SJSA1 (cell line): ENCODE data around the gene PNMT. TPM values are rescaled to one million over a fixed set of nuclear protein-coding genes. Genes with fewer than 3 reads are reported as not detected.
"Not testable (repeated sequence)": the region's sequence is repeated elsewhere in the genome, so short reads cannot be mapped to it uniquely, and the experiment has no call there.

Source experiments
- DNase-seq, 2 experiments: peaks; one replicate each; pipeline ENCODE4 v3.0.0-alpha.2; 2015 to 2020; ENCODE audit warnings: low spot score in 2 of 2, low read depth in 1 of 2
- H3K27ac ChIP-seq: fragments of 250-450 bp; sonication (Bioruptor Pico); 2 replicates; pipeline ENCODE4 v1.5.1; 2020; ENCODE audit warnings: mild to moderate bottlenecking, moderate library complexity
- H3K27me3 ChIP-seq: fragments of 250-450 bp; sonication (Bioruptor Pico); replicated peaks from 2 replicates; pipeline ENCODE4 v1.5.1; 2020; ENCODE audit warnings: mild to moderate bottlenecking, moderate library complexity
- H3K36me3 ChIP-seq: fragments of 250-450 bp; sonication (Bioruptor Pico); 2 replicates; pipeline ENCODE4 v1.5.1; 2020; ENCODE audit warnings: mild to moderate bottlenecking
- H3K4me1 ChIP-seq: fragments of 250-450 bp; sonication (Bioruptor Pico); replicated peaks from 2 replicates; pipeline ENCODE4 v1.6.1; 2021; ENCODE audit warnings: mild to moderate bottlenecking
- H3K4me3 ChIP-seq: fragments of 250-450 bp; sonication (Bioruptor Pico); 2 replicates; pipeline ENCODE4 v1.5.1; 2020; ENCODE audit warnings: mild to moderate bottlenecking
- H3K9me3 ChIP-seq: fragments of 250-450 bp; sonication (Bioruptor Pico); replicated peaks from 2 replicates; pipeline ENCODE4 v1.5.1; 2020; ENCODE audit warnings: mild to moderate bottlenecking
- total RNA-seq: library from RNA; depleted of rRNA; stranded (reverse); fragments of >200 nt; shearing (Covaris generic); gene quantifications from 2 replicates; pipeline ENCODE4 v1.2.3, GENCODE V29; 2014

PNMT gene
- total RNA-seq, 1 experiment from 2014 or later = not detected

- H3K27ac ChIP-seq = no peak overlapping the region
- H3K4me1 ChIP-seq = peaks cover 18% of the 10 kb centered on the region
- H3K36me3 ChIP-seq = peaks cover 18% of the 10 kb centered on the region
- no peaks in the 10 kb centered on the region for H3K9me3 ChIP-seq
- no peak for DNase-seq
- H3K4me3 ChIP-seq = no peak overlapping the region
- no peaks in the 10 kb centered on the region for H3K27me3 ChIP-seq
These were observed 34.9 kb downstream of the PNMT start for GRCh38 chr17:39702901-39703893.

GRCh38 chr17:39703913-39704312 is 35.7 kb downstream of the PNMT start:
- H3K4me3 ChIP-seq = no peak overlapping the region
- H3K27me3 ChIP-seq = no peaks in the 10 kb centered on the region
- H3K4me1 ChIP-seq = peaks cover 18% of the 10 kb centered on the region
- DNase-seq = no peak
- H3K27ac ChIP-seq = no peak overlapping the region
- H3K36me3 ChIP-seq = peaks cover 25% of the 10 kb centered on the region
- no peaks in the 10 kb centered on the region for H3K9me3 ChIP-seq

DNA sequence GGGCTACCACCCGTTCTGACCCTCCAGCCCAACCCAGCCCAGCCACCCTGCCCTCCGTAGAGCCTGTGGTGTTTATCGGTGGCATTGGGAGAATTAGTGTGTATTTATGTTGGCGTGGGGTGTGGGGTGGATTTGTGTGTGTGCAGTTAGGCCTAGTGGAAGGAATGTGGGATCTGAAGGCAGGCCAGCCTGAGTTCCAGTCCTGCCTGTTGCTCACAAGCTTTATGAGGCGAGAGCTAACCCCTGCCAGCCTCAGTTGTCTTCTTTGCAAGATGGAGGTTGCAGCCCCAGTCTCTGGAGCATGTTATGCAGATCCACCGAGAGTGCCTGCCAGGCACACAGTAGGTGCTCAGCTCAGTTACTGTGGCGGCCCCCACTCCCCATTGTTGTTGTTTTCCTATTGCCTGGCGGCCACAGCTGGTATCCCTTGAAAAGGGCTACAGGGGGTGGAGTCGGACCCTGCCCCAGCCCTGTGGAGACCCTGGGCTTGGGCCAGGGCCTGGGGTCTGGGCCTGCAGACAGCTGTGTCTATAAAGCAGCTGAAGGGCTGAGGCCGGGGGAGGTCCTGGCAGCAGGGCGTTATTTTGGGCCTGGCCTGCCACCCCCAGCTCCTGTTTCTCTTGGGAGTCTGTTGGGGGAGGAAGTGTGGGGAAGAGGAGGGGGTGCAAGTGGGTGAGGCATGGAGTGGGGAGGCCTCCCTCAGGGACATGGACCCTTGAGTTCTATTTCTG is 36.7 kb downstream of the PNMT start:
- no peak for DNase-seq
- no peak overlapping the region for H3K27ac ChIP-seq

DNA sequence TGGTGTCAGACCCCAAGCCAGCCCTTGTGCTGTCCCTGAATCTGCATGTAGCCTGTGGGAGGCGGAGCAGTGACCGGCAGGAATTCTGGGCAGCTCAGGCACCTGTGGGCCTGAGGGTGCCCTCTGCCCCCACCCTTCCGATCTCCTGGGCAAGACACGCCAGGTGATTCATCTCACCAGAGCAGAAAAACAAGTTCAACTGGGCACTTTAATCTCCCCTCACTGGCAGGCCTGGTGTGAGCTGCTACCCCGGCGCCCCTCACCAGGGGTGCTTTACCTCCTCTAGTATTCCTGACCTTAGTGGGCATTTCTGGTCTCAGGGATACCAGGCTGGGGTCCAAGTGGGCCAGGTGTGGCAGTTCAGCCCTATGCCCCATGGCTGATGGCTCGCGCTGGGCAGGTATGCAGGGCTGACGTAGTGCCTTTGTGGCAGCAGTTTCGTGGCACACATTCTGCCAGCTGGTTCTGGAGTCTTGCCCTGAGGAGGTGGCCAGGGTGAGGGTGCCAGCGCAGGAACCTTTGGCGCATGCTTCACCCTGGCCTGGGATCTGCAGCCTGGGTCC is 37.6 kb downstream of the PNMT start:
- H3K4me1 ChIP-seq = peaks cover 10% of the 10 kb centered on the region
- H3K27me3 ChIP-seq = no peaks in the 10 kb centered on the region
- no peaks in the 10 kb centered on the region for H3K9me3 ChIP-seq
- no peak overlapping the region for H3K27ac ChIP-seq
- DNase-seq = no peak
- peaks cover 41% of the 10 kb centered on the region for H3K36me3 ChIP-seq
- no peak overlapping the region for H3K4me3 ChIP-seq

More for the DNA sequence above, 36.7 kb downstream of the PNMT start:
- no peak overlapping the region for H3K4me3 ChIP-seq
- peaks cover 36% of the 10 kb centered on the region for H3K36me3 ChIP-seq
- H3K9me3 ChIP-seq = no peaks in the 10 kb centered on the region
- H3K27me3 ChIP-seq = no peaks in the 10 kb centered on the region
- peaks cover 10% of the 10 kb centered on the region for H3K4me1 ChIP-seq

DNA sequence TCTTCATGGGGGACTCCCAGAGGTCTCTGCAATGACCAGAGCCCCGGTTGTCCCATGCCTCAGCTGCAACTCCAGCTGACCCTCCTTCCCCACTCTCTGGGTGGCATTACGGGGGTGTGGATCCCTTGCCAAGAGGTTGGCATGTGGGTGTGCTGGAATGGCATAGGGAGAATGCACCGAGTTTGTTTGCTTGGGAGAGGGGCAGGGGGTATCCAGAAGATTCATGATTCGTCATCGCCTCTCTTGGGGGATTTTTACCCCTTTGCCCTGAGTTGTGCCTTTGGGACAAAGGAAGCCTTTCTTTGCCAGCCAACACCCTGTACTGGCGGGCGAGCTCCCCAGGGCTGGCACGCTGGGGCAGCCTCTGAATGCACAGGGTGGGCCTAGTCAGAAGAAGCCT is 38.1 kb downstream of the PNMT start:
- no peak overlapping the region for H3K27ac ChIP-seq
- no peak overlapping the region for H3K4me3 ChIP-seq
- peaks cover 6% of the 10 kb centered on the region for H3K4me1 ChIP-seq
- DNase-seq = no peak
- peaks cover 42% of the 10 kb centered on the region for H3K36me3 ChIP-seq
- H3K27me3 ChIP-seq = no peaks in the 10 kb centered on the region
- H3K9me3 ChIP-seq = no peaks in the 10 kb centered on the region

DNA sequence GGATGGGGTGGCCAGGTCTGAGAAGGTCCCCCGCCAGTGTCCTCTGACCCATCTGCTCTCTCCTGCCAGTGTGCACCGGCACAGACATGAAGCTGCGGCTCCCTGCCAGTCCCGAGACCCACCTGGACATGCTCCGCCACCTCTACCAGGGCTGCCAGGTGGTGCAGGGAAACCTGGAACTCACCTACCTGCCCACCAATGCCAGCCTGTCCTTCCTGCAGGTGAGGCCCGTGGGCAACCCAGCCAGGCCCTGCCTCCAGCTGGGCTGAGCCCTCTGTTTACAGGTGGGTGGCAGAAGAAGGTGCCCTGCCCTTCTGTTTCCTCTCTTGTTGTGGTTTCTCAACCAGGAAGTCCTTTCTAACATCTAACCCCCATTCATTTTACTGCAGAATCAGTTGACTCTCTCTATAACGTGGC is 38.7 kb downstream of the PNMT start:
- no peak for DNase-seq
- Histone ChIP-seq H3K4me1 (peaks cover under 1% of the 10 kb centered on the region; the same call in 1 of the 2 replicates), H3K9me3 (no peaks in the 10 kb centered on the region), H3K36me3 (peaks cover 48% of the 10 kb centered on the region), H3K4me3 (no peak overlapping the region), H3K27ac (no peak overlapping the region), H3K27me3 (no peaks in the 10 kb centered on the region)

DNA sequence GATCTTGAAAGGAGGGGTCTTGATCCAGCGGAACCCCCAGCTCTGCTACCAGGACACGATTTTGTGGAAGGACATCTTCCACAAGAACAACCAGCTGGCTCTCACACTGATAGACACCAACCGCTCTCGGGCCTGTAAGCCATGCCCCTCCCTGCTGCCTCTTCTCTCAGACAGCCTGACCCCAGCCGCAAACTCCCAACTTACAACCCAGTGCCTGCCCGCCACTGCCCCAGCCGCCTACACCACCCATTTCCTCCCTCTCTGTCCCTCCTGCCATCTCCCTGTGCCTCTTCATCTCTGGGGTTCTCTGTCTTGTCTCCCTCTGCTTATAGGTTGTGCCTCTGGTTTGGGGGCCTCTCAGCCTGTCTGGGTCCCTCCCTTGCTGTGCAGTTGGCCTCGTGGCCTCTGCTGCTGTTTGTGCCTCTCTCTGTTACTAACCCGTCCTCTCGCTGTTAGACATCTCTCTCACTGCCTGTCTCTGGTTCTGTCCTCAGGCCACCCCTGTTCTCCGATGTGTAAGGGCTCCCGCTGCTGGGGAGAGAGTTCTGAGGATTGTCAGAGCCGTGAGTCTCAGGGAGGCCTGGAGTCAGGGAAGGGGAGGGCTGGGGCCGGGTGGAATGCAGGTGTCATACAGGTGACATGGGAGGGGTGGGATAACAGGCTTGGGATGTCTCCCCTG is 41.2 kb downstream of the PNMT start:
- no peak for DNase-seq
- Histone ChIP-seq H3K9me3 (no peaks in the 10 kb centered on the region), H3K36me3 (peaks cover 56% of the 10 kb centered on the region), H3K27ac (no peak overlapping the region), H3K27me3 (no peaks in the 10 kb centered on the region), H3K4me1 (no peaks in the 10 kb centered on the region), H3K4me3 (no peak overlapping the region)

DNA sequence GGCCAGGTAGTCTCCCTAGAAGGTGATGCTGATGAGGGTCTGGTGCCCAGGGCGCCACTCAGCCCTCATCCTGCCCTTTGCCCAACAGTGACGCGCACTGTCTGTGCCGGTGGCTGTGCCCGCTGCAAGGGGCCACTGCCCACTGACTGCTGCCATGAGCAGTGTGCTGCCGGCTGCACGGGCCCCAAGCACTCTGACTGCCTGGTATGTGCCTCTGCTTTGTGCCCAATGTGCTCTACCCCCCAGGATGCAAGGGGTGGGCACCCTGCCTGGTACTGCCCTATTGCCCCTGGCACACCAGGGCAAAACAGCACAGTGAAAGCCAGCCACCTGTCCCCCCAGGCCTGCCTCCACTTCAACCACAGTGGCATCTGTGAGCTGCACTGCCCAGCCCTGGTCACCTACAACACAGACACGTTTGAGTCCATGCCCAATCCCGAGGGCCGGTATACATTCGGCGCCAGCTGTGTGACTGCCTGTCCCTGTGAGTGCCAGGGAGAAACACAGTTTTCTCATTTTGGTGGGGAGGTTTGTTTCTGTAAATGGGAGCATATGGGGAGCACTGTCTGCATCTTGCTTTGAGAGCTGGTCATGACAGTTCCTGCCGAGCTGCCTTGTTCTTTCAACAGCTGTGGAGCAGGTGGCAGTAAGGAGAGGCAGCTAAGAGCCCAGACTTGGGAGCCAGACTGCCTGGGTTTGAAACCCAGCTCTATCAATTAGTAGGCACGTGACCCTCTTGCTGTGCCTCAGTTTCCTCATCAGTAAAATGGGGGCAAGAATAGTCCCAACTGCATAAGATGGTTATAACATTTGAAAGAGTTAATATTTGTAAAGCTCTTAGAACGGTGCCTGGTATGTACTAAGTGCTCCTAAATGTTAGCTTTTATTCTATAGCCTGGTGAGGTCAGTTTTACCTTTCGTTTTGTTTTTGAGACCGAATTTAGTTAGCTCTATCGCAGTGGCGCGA is 42.0 kb downstream of the PNMT start:
- H3K27ac ChIP-seq = no peak overlapping the region

GRCh38 chr17:39711071-39711470 is 42.8 kb downstream of the PNMT start:
- not testable (repeated sequence) for DNase-seq, H3K27ac ChIP-seq, H3K4me1 ChIP-seq, H3K9me3 ChIP-seq, H3K4me3 ChIP-seq, H3K27me3 ChIP-seq
- H3K36me3 ChIP-seq = peaks cover 66% of the 10 kb centered on the region

More for the DNA sequence above, 42.0 kb downstream of the PNMT start:
- Histone ChIP-seq H3K36me3 (peaks cover 58% of the 10 kb centered on the region), H3K9me3 (no peaks in the 10 kb centered on the region), H3K4me3 (no peak overlapping the region), H3K27me3 (no peaks in the 10 kb centered on the region), H3K4me1 (no peaks in the 10 kb centered on the region)
- DNase-seq = no peak

DNA sequence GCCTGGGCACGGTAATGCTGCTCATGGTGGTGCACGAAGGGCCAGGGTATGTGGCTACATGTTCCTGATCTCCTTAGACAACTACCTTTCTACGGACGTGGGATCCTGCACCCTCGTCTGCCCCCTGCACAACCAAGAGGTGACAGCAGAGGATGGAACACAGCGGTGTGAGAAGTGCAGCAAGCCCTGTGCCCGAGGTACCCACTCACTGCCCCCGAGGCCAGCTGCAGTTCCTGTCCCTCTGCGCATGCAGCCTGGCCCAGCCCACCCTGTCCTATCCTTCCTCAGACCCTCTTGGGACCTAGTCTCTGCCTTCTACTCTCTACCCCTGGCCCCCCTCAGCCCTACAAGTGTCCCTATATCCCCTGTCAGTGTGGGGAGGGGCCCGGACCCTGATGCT is 43.6 kb downstream of the PNMT start:
- DNase-seq = no peak
- Histone ChIP-seq H3K9me3 (no peaks in the 10 kb centered on the region), H3K4me3 (no peak overlapping the region), H3K4me1 (no peaks in the 10 kb centered on the region), H3K36me3 (peaks cover 73% of the 10 kb centered on the region), H3K27me3 (no peaks in the 10 kb centered on the region), H3K27ac (no peak overlapping the region)

DNA sequence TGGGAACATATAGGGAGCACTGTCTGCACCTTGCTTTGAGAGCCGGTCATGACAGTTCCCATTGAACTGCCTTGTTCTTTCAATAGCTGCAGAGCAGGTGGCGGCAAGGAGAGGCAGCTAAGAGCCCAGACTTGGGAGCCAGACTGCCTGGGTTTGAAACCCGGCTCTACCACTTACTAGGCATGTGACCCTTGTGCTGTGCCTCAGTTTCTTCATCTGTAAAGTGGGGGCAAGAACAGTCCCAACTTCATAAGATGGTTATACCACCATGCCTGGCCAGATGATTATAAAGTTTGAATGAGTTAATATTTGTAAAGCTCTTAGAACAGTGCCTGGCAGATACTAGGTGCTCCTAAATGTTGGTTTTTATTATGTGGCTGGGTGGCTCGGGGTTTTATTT is 46.0 kb downstream of the PNMT start:
- Histone ChIP-seq H3K36me3 (peaks cover 54% of the 10 kb centered on the region), H3K27ac (no peak overlapping the region), H3K4me1 (no peaks in the 10 kb centered on the region), H3K27me3 (no peaks in the 10 kb centered on the region), H3K9me3 (no peaks in the 10 kb centered on the region), H3K4me3 (no peak overlapping the region)
- DNase-seq = no peak

GRCh38 chr17:39715375-39716072 is 47.3 kb downstream of the PNMT start:
- Histone ChIP-seq H3K36me3 (peaks cover 44% of the 10 kb centered on the region), H3K4me3 (no peak overlapping the region), H3K9me3 (no peaks in the 10 kb centered on the region), H3K27ac (no peak overlapping the region), H3K27me3 (no peaks in the 10 kb centered on the region), H3K4me1 (no peaks in the 10 kb centered on the region)
- no peak for DNase-seq
